NCI-H2196 treated with DMSO at 0.1 percent for 48 hours (cell line): ENCODE results near the gene SPATA2.
"Not testable (repeated sequence)": the region's sequence is repeated elsewhere in the genome, so short reads cannot be mapped to it uniquely, and the experiment has no call there.

Source experiments
- DNase-seq: peaks from one replicate; lab custom pipeline; 2025; ENCODE audit not compliant: unreplicated experiment; lab: John Stamatoyannopoulos, UW

Gene SPATA2

GRCh38 chr20:49885558-49886332, 29.6 kb downstream of the SPATA2 start:
- no peak for DNase-seq

GRCh38 chr20:49883246-49883802, 32.0 kb downstream of the SPATA2 start:
- no peak for DNase-seq

- DNase-seq, result no peak
Measured at GRCh38 chr20:49882171-49882970, 33.0 kb downstream of the SPATA2 start.

- DNase-seq, result no peak
Measured at GRCh38 chr20:49880724-49881445, 34.4 kb downstream of the SPATA2 start.

GRCh38 chr20:49880177-49880576, 35.2 kb downstream of the SPATA2 start:
- no peak for DNase-seq

GRCh38 chr20:49878977-49879376, 36.4 kb downstream of the SPATA2 start:
- no peak for DNase-seq

GRCh38 chr20:49877386-49877921, 37.9 kb downstream of the SPATA2 start:
- DNase-seq, result no peak

GRCh38 chr20:49874696-49875095, 40.6 kb downstream of the SPATA2 start:
- DNase-seq, result no peak

- DNase-seq, result no peak
Measured at GRCh38 chr20:49872056-49872455, 43.3 kb downstream of the SPATA2 start.

GRCh38 chr20:49871391-49871948, 43.9 kb downstream of the SPATA2 start:
- DNase-seq, result no peak

- no peak for DNase-seq
Measured at GRCh38 chr20:49870261-49870660, 45.1 kb downstream of the SPATA2 start.

- no peak for DNase-seq
Measured at GRCh38 chr20:49868964-49869363, 46.4 kb downstream of the SPATA2 start.

GRCh38 chr20:49868538-49868937, 46.8 kb downstream of the SPATA2 start:
- no peak for DNase-seq

- no peak for DNase-seq
Measured at GRCh38 chr20:49867453-49868215, 47.7 kb downstream of the SPATA2 start.

- no peak for DNase-seq
Measured at GRCh38 chr20:49866051-49866450, 49.3 kb downstream of the SPATA2 start.

GRCh38 chr20:49865559-49865958, 49.8 kb downstream of the SPATA2 start:
- DNase-seq, result no peak

GRCh38 chr20:49863666-49864065, 51.7 kb downstream of the SPATA2 start:
- no peak for DNase-seq

GRCh38 chr20:49862607-49863200, 52.6 kb downstream of the SPATA2 start:
- DNase-seq, result no peak

- DNase-seq, result not testable (repeated sequence)
Measured at GRCh38 chr20:49861232-49861631, 54.1 kb downstream of the SPATA2 start.

- DNase-seq, result no peak
Measured at GRCh38 chr20:49859807-49860206, 55.5 kb downstream of the SPATA2 start.
